ENCODE results near the gene AOX1.

- TF ChIP-seq CBX5 (IDR thresholded peaks at IDR 0.05; ENCODE audit: low read depth, low read length) (no peak), CTCF (IDR thresholded peaks at IDR 0.05; ENCODE audit: control extremely low read depth in 1 of 3, insufficient read depth in 1 of 3, low read depth in 1 of 3, low read length in 3 of 3) (no peak), RXRA (IDR thresholded peaks at IDR 0.05; ENCODE audit: insufficient read depth, low read depth, low read length) (no peak), POLR2A (IDR thresholded peaks at IDR 0.05; ENCODE audit: control extremely low read depth in 1 of 2, low read depth in 2 of 2, low read length in 2 of 2) (no peak), CREB1 (IDR thresholded peaks at IDR 0.05) (no peak), SIN3A (conservative IDR thresholded peaks at IDR 0.05 in 1 of 2, IDR thresholded peaks at IDR 0.05 in 1 of 2; ENCODE audit: low read depth in 1 of 2, low read length in 2 of 2) (no peak), BACH1 (IDR thresholded peaks at IDR 0.05; ENCODE audit: low read length) (no peak), NRF1 (IDR thresholded peaks at IDR 0.05; ENCODE audit: low read depth, low read length) (no peak), PHF8 (conservative IDR thresholded peaks at IDR 0.05; ENCODE audit: low read depth, low read length) (no peak), RNF2 (IDR thresholded peaks at IDR 0.05; ENCODE audit: borderline replicate concordance, low read depth, low read length, missing control alignments, poor library complexity, severe bottlenecking) (no peak)
These were observed 2.4 kb downstream of the AOX1 start for GRCh38 chr2:200588076-200588678.
